HG03520 (cell line): ENCODE data around the gene UBE2D3.

Experiments used
- ATAC-seq: cut with Tn5 transposase; IDR thresholded peaks from one replicate; pipeline ENCODE4 v1.9.1; 2021; ENCODE audit warnings: mild to moderate bottlenecking, moderate library complexity; ENCODE audit not compliant: unreplicated experiment

Gene UBE2D3

DNA sequence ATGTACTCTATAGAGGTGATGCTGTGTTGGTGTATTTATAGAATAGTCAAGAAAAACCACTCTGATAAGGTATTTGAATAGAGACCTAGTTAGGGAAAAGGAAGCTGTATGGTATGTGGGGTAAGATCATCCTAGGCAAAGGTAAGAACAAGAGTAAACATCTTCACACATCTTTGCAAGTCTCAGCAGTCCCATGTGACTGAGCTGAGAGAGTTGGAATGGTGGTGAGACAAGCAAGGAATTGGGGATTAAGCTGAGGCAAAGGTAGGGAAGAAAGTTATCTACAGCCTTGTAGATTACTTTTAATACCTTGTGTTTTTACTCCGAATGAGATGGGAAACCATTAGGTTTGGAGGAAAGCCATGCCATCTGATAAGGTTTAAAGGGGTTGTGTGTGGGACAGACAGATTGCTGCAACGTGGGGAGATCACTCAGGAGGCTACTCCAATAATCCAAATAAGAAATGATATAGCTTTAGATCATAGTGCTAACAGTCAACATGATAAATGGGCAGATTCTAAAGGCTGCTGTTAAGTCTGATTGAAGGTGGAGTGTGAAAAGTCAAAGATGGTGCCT lies 34.9 kb downstream of the UBE2D3 start:
- no peak for ATAC-seq

- no peak for ATAC-seq
These were observed 36.0 kb downstream of the UBE2D3 start for GRCh38 chr4:102791318-102791835.

GRCh38 chr4:102789317-102789717 lies 38.0 kb downstream of the UBE2D3 start:
- no peak for ATAC-seq

DNA sequence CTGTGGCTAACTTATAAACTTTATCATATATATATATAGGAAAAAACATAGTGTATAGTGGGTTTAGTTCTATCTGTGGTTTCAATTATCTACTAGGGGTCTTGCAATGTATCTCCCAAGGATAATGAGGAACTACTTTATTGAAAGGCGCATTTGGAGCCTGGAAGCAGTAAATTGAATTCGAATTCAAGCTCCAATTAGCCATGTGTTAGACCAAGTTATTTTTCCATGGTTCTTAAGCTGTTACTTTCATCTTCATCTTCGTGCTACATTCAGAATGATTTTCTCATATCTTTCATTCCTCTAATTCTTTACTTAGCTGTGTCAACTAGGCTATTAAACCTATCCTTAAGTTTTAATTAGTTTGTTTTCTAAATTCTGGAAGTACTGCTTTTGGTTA lies 39.4 kb downstream of the UBE2D3 start:
- no peak for ATAC-seq

DNA sequence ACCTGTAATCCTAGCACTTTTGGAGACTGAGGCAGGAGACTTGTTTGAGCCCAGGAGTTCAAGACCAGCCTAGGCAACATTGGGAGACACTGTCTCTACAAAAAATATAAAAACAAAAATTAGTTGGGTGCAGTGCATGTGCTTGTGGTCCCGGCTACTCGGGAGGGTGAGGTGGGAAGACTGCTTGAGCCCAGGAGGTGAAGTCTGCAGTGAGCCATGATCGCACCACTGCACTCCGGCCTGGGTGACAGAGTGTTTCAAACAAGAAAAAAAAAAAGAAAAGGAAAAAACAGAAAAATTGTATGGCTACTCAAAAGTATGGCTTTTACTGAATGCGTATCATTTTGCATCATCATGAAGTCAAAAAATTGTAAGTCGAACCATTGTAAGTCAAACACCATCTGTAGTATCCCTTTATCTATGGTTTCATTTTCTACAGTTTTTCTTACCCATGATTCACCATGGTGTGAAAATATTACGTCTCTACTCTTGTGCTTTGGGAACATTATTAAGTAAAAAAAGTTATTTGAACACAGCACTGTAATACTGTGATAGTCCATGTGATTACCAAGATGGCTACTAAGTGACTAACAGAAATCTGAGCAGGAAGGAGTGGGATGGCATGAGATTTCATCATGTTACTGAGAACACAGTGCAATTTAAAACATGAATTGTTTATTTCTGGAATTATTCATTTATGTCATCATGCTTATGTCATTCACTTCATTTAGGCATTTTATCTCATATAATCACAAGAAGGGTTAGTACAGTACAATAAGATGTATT lies 40.1 kb downstream of the UBE2D3 start:
- no peak for ATAC-seq

- ATAC-seq = no peak
These were observed 41.1 kb downstream of the UBE2D3 start for GRCh38 chr4:102786279-102786678.

- ATAC-seq = no peak
These were observed 44.3 kb downstream of the UBE2D3 start for GRCh38 chr4:102783006-102783405.

DNA sequence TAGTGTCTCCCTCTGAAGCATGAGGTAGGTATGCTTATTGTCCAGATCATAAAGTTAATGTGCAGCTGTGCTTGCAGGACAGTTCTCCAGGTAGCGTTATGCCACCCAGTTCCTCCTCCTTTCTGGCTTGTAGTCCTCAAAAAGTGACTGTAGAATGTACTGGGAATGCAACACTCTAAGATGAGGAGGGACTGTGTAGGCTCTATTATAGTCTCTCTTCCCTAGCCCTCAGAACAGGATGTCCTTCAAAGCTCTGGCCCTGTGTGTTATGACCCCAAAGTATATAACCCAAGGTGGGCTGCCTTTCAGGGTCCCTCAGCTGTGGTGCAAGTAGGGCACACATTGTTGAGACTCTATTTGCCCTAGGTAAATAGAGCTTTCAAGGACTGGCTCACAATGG lies 45.8 kb downstream of the UBE2D3 start:
- no peak for ATAC-seq

DNA sequence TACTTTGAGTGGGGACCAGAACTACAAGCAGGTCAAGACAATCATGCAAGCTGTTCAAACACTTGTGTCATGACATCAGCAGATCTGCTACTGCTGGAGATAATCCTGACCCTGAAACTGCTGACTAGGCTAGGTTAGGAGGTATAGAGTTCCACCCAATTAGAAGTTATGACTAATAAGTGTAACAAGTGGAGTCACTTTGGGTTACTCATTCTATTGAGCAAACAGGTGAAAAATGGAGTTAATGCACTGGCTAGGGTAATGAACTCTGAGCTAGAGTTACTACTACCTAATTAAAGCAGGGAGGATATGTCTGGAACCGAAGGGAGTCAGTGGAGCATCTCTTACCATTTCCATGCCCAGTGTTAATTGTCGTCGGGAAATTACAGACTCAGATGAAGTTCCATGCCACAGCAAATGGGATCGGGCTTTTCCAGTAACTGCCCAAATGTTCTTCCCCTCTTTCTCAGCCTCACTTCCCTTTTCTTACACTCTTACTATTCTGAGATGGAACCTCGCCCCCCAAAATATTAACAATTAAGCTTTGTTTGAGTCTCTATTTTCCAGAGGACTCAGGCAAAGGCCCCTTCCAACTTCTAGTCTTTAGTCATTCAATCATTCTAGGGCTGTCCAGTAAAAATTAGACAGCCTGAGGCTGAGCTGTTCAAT lies 46.7 kb downstream of the UBE2D3 start:
- ATAC-seq = no peak

DNA sequence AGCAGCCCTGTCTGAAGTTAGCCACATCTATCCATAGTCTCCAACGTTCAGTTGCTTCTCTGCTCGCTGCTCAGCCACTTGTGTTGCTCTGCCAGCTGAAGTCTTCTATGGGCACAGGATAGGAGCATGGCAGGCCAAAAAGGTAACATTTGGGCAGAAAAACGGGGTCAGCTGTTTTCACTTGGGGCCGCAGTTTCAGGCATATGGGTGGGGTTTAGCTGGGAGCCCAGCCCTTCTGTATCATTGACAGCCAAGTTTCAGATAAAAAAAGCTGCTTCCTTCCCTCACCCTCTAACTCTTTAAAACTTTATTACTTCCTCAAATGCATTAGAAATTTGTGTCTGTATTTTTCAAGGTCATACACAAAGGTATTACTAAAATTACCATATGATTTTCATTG lies 48.1 kb downstream of the UBE2D3 start:
- ATAC-seq = no peak

- ATAC-seq = no peak
These were observed 48.6 kb downstream of the UBE2D3 start for GRCh38 chr4:102778720-102779119.

GRCh38 chr4:102775805-102776204 lies 51.5 kb downstream of the UBE2D3 start:
- ATAC-seq = no peak

- no peak for ATAC-seq
These were observed 53.1 kb downstream of the UBE2D3 start for GRCh38 chr4:102774254-102774653.

- no peak for ATAC-seq
These were observed 54.5 kb downstream of the UBE2D3 start for GRCh38 chr4:102772738-102773340.

GRCh38 chr4:102764901-102765300 lies 62.5 kb downstream of the UBE2D3 start:
- ATAC-seq = no peak

- ATAC-seq = no peak
These were observed 65.4 kb downstream of the UBE2D3 start for GRCh38 chr4:102761906-102762305.

GRCh38 chr4:102761296-102761701 lies 66.1 kb downstream of the UBE2D3 start:
- ATAC-seq = peak; percentile 18

DNA sequence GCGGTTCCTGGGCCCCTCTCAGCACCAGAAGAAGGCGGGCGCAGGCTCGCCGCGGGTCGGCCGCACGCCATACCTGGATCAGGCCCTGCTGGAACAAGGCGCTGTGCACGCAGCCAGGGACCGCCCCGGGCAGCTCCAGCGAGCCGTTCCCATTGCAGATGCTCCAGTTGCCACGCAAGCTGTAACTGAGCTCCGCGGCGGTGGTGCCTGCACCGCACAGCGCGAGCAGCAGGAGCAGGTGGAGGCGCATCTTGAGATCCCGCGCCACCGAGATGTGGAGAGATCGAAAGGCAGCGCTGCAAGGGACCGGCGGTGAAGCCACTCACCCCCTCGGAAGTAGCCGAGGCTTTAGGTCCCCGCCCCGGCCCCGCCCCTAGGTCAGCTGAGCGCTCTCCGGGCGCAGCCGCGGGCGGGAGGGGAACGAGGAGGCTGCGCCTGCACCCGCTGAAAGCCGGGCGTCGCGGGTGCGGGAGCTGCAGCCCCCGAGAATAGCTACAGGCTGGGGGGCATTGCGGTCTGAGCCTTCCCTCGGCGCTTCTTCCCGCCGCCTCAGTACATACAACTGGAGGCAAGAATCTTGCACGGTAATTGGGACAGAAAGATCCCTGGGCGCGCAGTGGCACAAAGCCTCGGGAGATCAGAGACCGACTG lies 66.6 kb downstream of the UBE2D3 start, which contains the start of gene MANBA:
Gene MANBA, minus strand, starts transcription at position 324 of the 651 bp plus-strand sequence. Its CDS starts 74 bp downstream, at position 250.
- peak; percentile 88 for ATAC-seq

- peak; percentile 54 for ATAC-seq
These were observed 67.3 kb downstream of the UBE2D3 start for GRCh38 chr4:102759831-102760644.
